Left colon (tissue), 2 donors: ENCODE measurements around the gene CLTA. TPM values are rescaled to one million over a fixed set of nuclear protein-coding genes. Genes with fewer than 3 reads are reported as not detected.
A peak's percentile ranks its signal among the peaks of the same experiment; 100 is the strongest.
"Not testable (repeated sequence)": the region's sequence is repeated elsewhere in the genome, so short reads cannot be mapped to it uniquely, and the experiment has no call there.

ENCODE experiments used
- ATAC-seq: fragments of 200-7000 bp; cut with Tn5 transposase; one replicate; pipeline ENCODE4 v1.9.1; 2020; ENCODE audit warnings: mild to moderate bottlenecking, moderate library complexity
- DNase-seq, 2 donors: peaks; one replicate each; pipeline ENCODE4 v3.0.0-alpha.2; 2020
- intact Hi-C, 2 donors: fragments of 100-400 bp; cut with DNase I in 1 of 2; cut with micrococcal nuclease in 1 of 2; formaldehyde crosslinking; loops; one replicate each; pipeline versions ENCODE4 v1.11.2 to v1.14.0; 2022; cut with DNase I, micrococcal nuclease
- total RNA-seq, 2 donors: library from RNA; stranded (reverse); fragmentation: NEBNext Ultra II Directional; extraction: Animal tissue kit (Norgen Biotek cat#: 25700); gene quantifications; one replicate each; pipeline ENCODE4 v1.2.1, GENCODE V29; 2021
- donor health status: DM: no; HTN: no; CAD: no.
- donor health status: DM: yes; HTN: yes; CAD: no.

The CLTA gene
- total RNA-seq, 2 donors from 2014 or later = 200 to 205 TPM

GRCh38 chr9:36154331-36154952 is 36.3 kb upstream of the CLTA start:
- ATAC-seq = no peak
- intact Hi-C loops = no loop called here
- DNase-seq = peak in 1 of 2 donors; percentile 63

- intact Hi-C loops = no loop called here
- no peak for DNase-seq
- no peak for ATAC-seq
Measured at GRCh38 chr9:36156116-36156515, 34.6 kb upstream of the CLTA start.

GRCh38 chr9:36158122-36158521 is 32.6 kb upstream of the CLTA start:
- DNase-seq = no peak
- intact Hi-C loops = no loop called here
- ATAC-seq = no peak

GRCh38 chr9:36158917-36159316 is 31.8 kb upstream of the CLTA start:
- intact Hi-C loops = no loop called here
- DNase-seq = no peak
- no peak for ATAC-seq

- intact Hi-C loops, DNase-seq, ATAC-seq: not testable (repeated sequence)
Measured at GRCh38 chr9:36159509-36159908, 31.2 kb upstream of the CLTA start.

- intact Hi-C loops, DNase-seq, ATAC-seq: not testable (repeated sequence)
Measured at GRCh38 chr9:36160126-36160525, 30.6 kb upstream of the CLTA start.

- no peak for DNase-seq
- ATAC-seq = no peak
- intact Hi-C loops = no loop called here
Measured at GRCh38 chr9:36161187-36161586, 29.5 kb upstream of the CLTA start.

- DNase-seq (no peak), ATAC-seq (no peak)
- intact Hi-C loops = no loop called here
Measured at GRCh38 chr9:36162211-36162738, 28.4 kb upstream of the CLTA start.

- DNase-seq (peak in 1 of 2 donors; percentile 48), ATAC-seq (no peak)
- intact Hi-C loops = no loop called here
Measured at GRCh38 chr9:36163049-36163785, 27.5 kb upstream of the CLTA start.

- DNase-seq (no peak), ATAC-seq (no peak)
- intact Hi-C loops = no loop called here
Measured at GRCh38 chr9:36163786-36164170, 26.9 kb upstream of the CLTA start.

GRCh38 chr9:36164372-36164771 is 26.3 kb upstream of the CLTA start:
- DNase-seq (no peak), ATAC-seq (no peak)
- intact Hi-C loops = no loop called here

- no peak for DNase-seq
- no peak for ATAC-seq
- intact Hi-C loops = no loop called here
Measured at GRCh38 chr9:36164989-36165388, 25.7 kb upstream of the CLTA start.

GRCh38 chr9:36165826-36166167 is 24.9 kb upstream of the CLTA start:
- DNase-seq (no peak), ATAC-seq (no peak)
- intact Hi-C loops = loop anchor here in 1 of 2 donors (1.0 kb wide), 1 partner anchor 62 kb away; no protein-coding TSS in a partner anchor

GRCh38 chr9:36166168-36166927 is 24.4 kb upstream of the CLTA start:
- ATAC-seq (peak; percentile 96), DNase-seq (peak; percentile 63 to 86)
- intact Hi-C loops = loop anchor here in 1 of 2 donors (1.0 kb wide), 1 partner anchor 63 kb away; no protein-coding TSS in a partner anchor

- no peak for ATAC-seq
- DNase-seq = no peak
- intact Hi-C loops = no loop called here
Measured at GRCh38 chr9:36169166-36169565, 21.6 kb upstream of the CLTA start, which contains the start of gene CCIN. Gene CCIN (plus strand): TSS chr9:36169388. CDS start chr9:36169503, 115 bp downstream.

GRCh38 chr9:36169708-36170107 is 21.0 kb upstream of the CLTA start:
- intact Hi-C loops = no loop called here
- ATAC-seq (no peak), DNase-seq (no peak)

- ATAC-seq = no peak
Measured at GRCh38 chr9:36170531-36170930, 20.2 kb upstream of the CLTA start.

GRCh38 chr9:36173861-36174260 is 16.9 kb upstream of the CLTA start:
- no peak for DNase-seq
- no peak for ATAC-seq
- intact Hi-C loops = no loop called here

More at GRCh38 chr9:36170531-36170930, 20.2 kb upstream of the CLTA start:
- intact Hi-C loops = no loop called here
- DNase-seq = no peak

- intact Hi-C loops = no loop called here
Measured at GRCh38 chr9:36174271-36174670, 16.4 kb upstream of the CLTA start.

More at GRCh38 chr9:36174271-36174670, 16.4 kb upstream of the CLTA start:
- DNase-seq (no peak), ATAC-seq (no peak)
